Right renal cortex interstitium (tissue), 3 donors: ENCODE measurements around the gene ADGRG6. TPM values are rescaled to one million over a fixed set of nuclear protein-coding genes. Genes with fewer than 3 reads are reported as not detected.
"Not testable (repeated sequence)": the region's sequence is repeated elsewhere in the genome, so short reads cannot be mapped to it uniquely, and the experiment has no call there.

Source experiments
- DNase-seq, 3 donors: peaks; one replicate each; pipeline ENCODE4 v3.0.0-alpha.2; 2013; ENCODE audit warnings: low read depth in 3 of 3, low spot score in 2 of 3
- polyA plus RNA-seq, 3 donors: library from polyadenylated mRNA; unstranded; fragments of 120-200 nt; gene quantifications; one replicate each; pipeline ENCODE4 v1.2.1, GENCODE V29; 2013; ENCODE audit not compliant: insufficient read length in 3 of 3

Gene ADGRG6
- polyA plus RNA-seq, 3 donors = 29.3 to 31.3 (median 30.0) TPM

GRCh38 chr6:142341855-142342330, 40.1 kb downstream of the ADGRG6 start:
- DNase-seq = no peak

GRCh38 chr6:142342986-142343385, 41.2 kb downstream of the ADGRG6 start:
- DNase-seq = no peak

GRCh38 chr6:142343938-142344337, 42.1 kb downstream of the ADGRG6 start:
- no peak for DNase-seq

GRCh38 chr6:142345261-142345660, 43.5 kb downstream of the ADGRG6 start:
- DNase-seq = no peak

GRCh38 chr6:142346166-142346565, 44.4 kb downstream of the ADGRG6 start:
- DNase-seq = not testable (repeated sequence)

GRCh38 chr6:142349215-142349823, 47.5 kb downstream of the ADGRG6 start:
- no peak for DNase-seq

- no peak for DNase-seq
Observed at GRCh38 chr6:142350309-142350708, 48.5 kb downstream of the ADGRG6 start.

GRCh38 chr6:142353690-142354089, 51.9 kb downstream of the ADGRG6 start:
- DNase-seq = no peak

- DNase-seq = no peak
Observed at GRCh38 chr6:142354650-142355049, 52.8 kb downstream of the ADGRG6 start.

GRCh38 chr6:142355520-142356174, 53.8 kb downstream of the ADGRG6 start:
- DNase-seq = no peak

GRCh38 chr6:142356201-142356883, 54.5 kb downstream of the ADGRG6 start:
- DNase-seq = no peak

- no peak for DNase-seq
Observed at GRCh38 chr6:142356884-142357225, 55.0 kb downstream of the ADGRG6 start.

- no peak for DNase-seq
Observed at GRCh38 chr6:142357879-142358278, 56.1 kb downstream of the ADGRG6 start.

- no peak for DNase-seq
Observed at GRCh38 chr6:142359271-142359960, 57.6 kb downstream of the ADGRG6 start.

GRCh38 chr6:142361345-142361744, 59.5 kb downstream of the ADGRG6 start:
- DNase-seq = no peak

GRCh38 chr6:142361779-142362750, 60.3 kb downstream of the ADGRG6 start:
- DNase-seq = no peak

- no peak for DNase-seq
Observed at GRCh38 chr6:142367061-142367460, 65.3 kb downstream of the ADGRG6 start.

GRCh38 chr6:142367501-142368018, 65.8 kb downstream of the ADGRG6 start:
- DNase-seq = no peak

- no peak for DNase-seq
Observed at GRCh38 chr6:142369266-142369665, 67.5 kb downstream of the ADGRG6 start.

- DNase-seq = no peak
Observed at GRCh38 chr6:142372348-142372747, 70.5 kb downstream of the ADGRG6 start.
